HepG2 (cell line): ENCODE measurements around the gene PRRC2A. TPM values are rescaled to one million over a fixed set of nuclear protein-coding genes. Genes with fewer than 3 reads are reported as not detected.

Experiments
- ATAC-seq: fragments of 200-7000 bp; cut with Tn5 transposase; 3 replicates; pipeline ENCODE4 v1.9.1; 2020; ENCODE audit warnings: mild to moderate bottlenecking, moderate library complexity
- BruUV-seq: library from RNA; stranded (reverse); fragments of 400-500 nt; replicated peaks from 2 replicates; lab custom pipeline; 2021; lab: Mats Ljungman, UMichigan
- CTCF ChIA-PET: fragments of 300-600 bp; formaldehyde crosslinking; extraction: SDS; loops from one replicate; lab custom pipeline; 2021; ENCODE audit warnings: low total read pairs, inconsistent platforms, low intra/inter-chr PET ratio; lab: Yijun Ruan, JAX
- POLR2A ChIA-PET: fragments of 350-600 bp; sonication (Branson Sonifier 250); formaldehyde crosslinking; loops from one replicate; lab custom pipeline; 2020; ENCODE audit warnings: antibody characterized with exemption, inconsistent platforms; lab: Yijun Ruan, JAX
- DNase-seq: peaks from one replicate; pipeline ENCODE4 v3.0.0-alpha.2; 2015; ENCODE audit warnings: low spot score
- FAIRE-seq: peaks from 3 replicates; lab custom pipeline; 2011; peaks lifted over from hg19 to GRCh38; lab: Jason Lieb, UNC
- H2AFZ ChIP-seq: one replicate; pipeline ENCODE4 v1.6.1; 2011; ENCODE audit warnings: low read length, inconsistent platforms
- H3K27ac ChIP-seq: fragments of 300-600 bp; 3 replicates; pipeline ENCODE4 v1.8.0; 2011; ENCODE audit warnings: mixed run types, mild to moderate bottlenecking, mixed read lengths, low read length, inconsistent platforms; ENCODE audit not compliant: insufficient read depth; ENCODE audit errors: extremely low read length
- H3K27me3 ChIP-seq, 2 experiments: fragments of 200-600 bp in 1 of 2; 2 replicates in 1 of 2; 3 replicates in 1 of 2; pipeline versions ENCODE4 v1.6.0 to v1.8.0; 2011; ENCODE audit warnings: low read length in 2 of 2, mild to moderate bottlenecking in 2 of 2, moderate library complexity in 2 of 2, inconsistent platforms in 1 of 2; ENCODE audit not compliant: insufficient read depth in 2 of 2, control insufficient read depth in 1 of 2
- H3K36me3 ChIP-seq, 2 experiments: fragments of 200-600 bp in 1 of 2; replicated peaks in 1 of 2; 2 replicates in 1 of 2; 3 replicates in 1 of 2; pipeline versions ENCODE4 v1.5.1 to v1.8.0; 2011; ENCODE audit warnings: low read length in 2 of 2, inconsistent platforms in 1 of 2; ENCODE audit not compliant: insufficient read depth in 2 of 2, control insufficient read depth in 1 of 2
- H3K4me1 ChIP-seq: 2 replicates; pipeline ENCODE4 v1.5.1; 2012; ENCODE audit warnings: low read length, inconsistent platforms; ENCODE audit not compliant: insufficient read depth
- H3K4me2 ChIP-seq: 2 replicates; pipeline ENCODE4 v1.6.0; 2011; ENCODE audit warnings: low read depth, low read length, inconsistent platforms
- H3K4me3 ChIP-seq, 3 experiments: fragments of 200-600 bp in 1 of 3; sonication (generic), shearing (Covaris generic) in 1 of 3; replicated peaks in 1 of 3; 2 replicates each; pipeline ENCODE4 v1.5.1; 2011 to 2016; ENCODE audit warnings: low read length in 3 of 3, inconsistent platforms in 2 of 3, low read depth in 2 of 3, mild to moderate bottlenecking in 2 of 3, control low read depth in 1 of 3, mixed read lengths in 1 of 3; ENCODE audit not compliant: insufficient read depth in 1 of 3
- H3K79me2 ChIP-seq: one replicate; pipeline ENCODE4 v1.6.1; 2011; ENCODE audit warnings: low read length, inconsistent platforms; ENCODE audit not compliant: insufficient read depth
- H3K9ac ChIP-seq: 2 replicates; pipeline ENCODE4 v1.6.0; 2011; ENCODE audit warnings: mild to moderate bottlenecking, low read depth, low read length, inconsistent platforms; ENCODE audit not compliant: insufficient read depth
- H3K9me3 ChIP-seq: 2 replicates; pipeline ENCODE4 v1.5.1; 2012; ENCODE audit warnings: mild to moderate bottlenecking, low read length
- H4K20me1 ChIP-seq: 2 replicates; pipeline ENCODE4 v1.6.0; 2011; ENCODE audit warnings: inconsistent platforms, mild to moderate bottlenecking, low read length, moderate library complexity; ENCODE audit not compliant: insufficient read depth
- AGO2 ChIP-seq: fragments of 200-400 bp; formaldehyde crosslinking; optimal IDR thresholded peaks from 2 replicates; pipeline ENCODE3; 2017; ENCODE audit warnings: mild to moderate bottlenecking, low read depth, low read length, moderate library complexity
- NFE2L1 ChIP-seq: sonication (generic); formaldehyde crosslinking; IDR thresholded peaks from 2 replicates; pipeline ENCODE4 v1.4.0; 2020; ENCODE audit warnings: missing genetic modification reagents, mild to moderate bottlenecking, borderline replicate concordance
- POLR2G ChIP-seq: fragments of 200-400 bp; formaldehyde crosslinking; IDR thresholded peaks from 2 replicates; pipeline ENCODE4 v1.6.1; 2018; ENCODE audit warnings: mild to moderate bottlenecking, low read depth, low read length, moderate library complexity
- RBFOX2 ChIP-seq: fragments of 200-400 bp; formaldehyde crosslinking; IDR thresholded peaks from 2 replicates; pipeline ENCODE4 v1.6.1; 2017; ENCODE audit warnings: low read depth, mild to moderate bottlenecking, low read length
- RBM22 ChIP-seq: fragments of 200-400 bp; formaldehyde crosslinking; optimal IDR thresholded peaks from 2 replicates; pipeline ENCODE3; 2017; ENCODE audit warnings: mild to moderate bottlenecking, low read length, moderate library complexity
- ZMAT3 ChIP-seq: sonication (generic); formaldehyde crosslinking; conservative IDR thresholded peaks from 2 replicates; pipeline ENCODE4 v1.7.0; 2021; ENCODE audit warnings: missing genetic modification reagents
- ZNF18 ChIP-seq: sonication (generic); formaldehyde crosslinking; IDR thresholded peaks from 2 replicates; pipeline ENCODE4 v1.8.0; 2022; ENCODE audit warnings: mild to moderate bottlenecking, missing genetic modification reagents; ENCODE audit not compliant: insufficient replicate concordance
- ZNF552 ChIP-seq: sonication (generic); formaldehyde crosslinking; IDR thresholded peaks from 2 replicates; pipeline ENCODE4 v1.9.0; 2022; ENCODE audit warnings: missing genetic modification reagents, mild to moderate bottlenecking, borderline replicate concordance
- ZNF615 ChIP-seq: sonication (generic); formaldehyde crosslinking; IDR thresholded peaks from 2 replicates; pipeline ENCODE4 v1.5.0; 2020; ENCODE audit warnings: mild to moderate bottlenecking, missing genetic modification reagents, borderline replicate concordance
- WGBS: methylation state at CpG from one replicate; pipeline ENCODE4 v1.1.6; 2017; ENCODE audit warnings: low lambda C conversion rate; 5-methylcytosine and 5-hydroxymethylcytosine counted together
- in situ Hi-C: cut with HindIII; loops from 2 replicates; pipeline ENCODE4 v1.10.0; 2017; ENCODE audit warnings: low pct_unique_long_range_greater_than_20kb; ENCODE audit not compliant: extremely low pct_ligation_motif_present
- intact Hi-C: fragments of 100-400 bp; cut with micrococcal nuclease; formaldehyde crosslinking; loops from one replicate; pipeline ENCODE4 v1.10.0; 2022; ENCODE audit not compliant: unreplicated experiment
- polyA plus RNA-seq, 8 experiments: library from polyadenylated mRNA; depleted of rRNA in 3 of 8; stranded (reverse) in 7 of 8; unstranded in 1 of 8; fragments of >200 nt; fragmentation: Illumina TruSeq in 4 of 8; extraction: Trizol in 4 of 8; gene quantifications; 2 replicates each; pipeline versions ENCODE4 v1.2.1 to v1.2.3, GENCODE V29; 2011 to 2016; ENCODE audit warnings: low read depth in 4 of 8, missing spikeins in 1 of 8, mixed read lengths in 1 of 8; ENCODE audit not compliant: insufficient read depth in 1 of 8
- total RNA-seq, 5 experiments: library from RNA; depleted of rRNA; stranded (reverse); fragments of >200 nt; fragmentation: Illumina TruSeq; extraction: Trizol; gene quantifications; 2 replicates each; pipeline ENCODE4 v1.2.3, GENCODE V29; 2016; ENCODE audit warnings: low read depth in 1 of 5
- TF ChIP-seq, protein P1 (sequence below): sonication (generic); formaldehyde crosslinking; IDR thresholded peaks from 2 replicates; pipeline ENCODE4 v1.4.0; 2020; ENCODE audit warnings: missing genetic modification reagents, borderline replicate concordance
- TF ChIP-seq, protein P2 (sequence below): sonication (generic); formaldehyde crosslinking; IDR thresholded peaks from 2 replicates; pipeline ENCODE4 v1.8.1; 2023; ENCODE audit warnings: mild to moderate bottlenecking, moderate library complexity, missing genetic modification reagents

PRRC2A gene
- total and polyA plus RNA-seq, 2 of the 13 experiments (the other 11 are each of a cell fraction or from before 2014, with no cell fraction given): 38.9 to 47.4 TPM

DNA sequence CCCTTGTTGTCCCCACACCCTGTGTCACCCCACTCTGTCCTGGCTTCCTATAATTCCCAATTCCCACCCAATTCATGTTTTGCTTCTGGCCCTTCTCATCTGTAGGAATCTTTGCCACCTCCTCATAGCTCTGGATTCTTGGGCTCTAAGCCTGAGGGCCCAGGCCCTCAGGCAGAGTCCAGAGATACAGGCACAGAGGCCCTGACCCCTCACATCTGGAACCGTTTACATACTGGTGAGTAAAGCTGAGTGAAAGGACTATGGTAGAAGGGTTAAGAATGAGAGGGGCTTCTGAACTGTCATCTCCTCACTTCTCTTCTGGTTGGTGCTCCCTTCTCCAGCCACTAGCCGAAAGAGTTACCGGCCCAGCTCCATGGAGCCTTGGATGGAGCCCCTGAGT, 13.6 kb downstream of the PRRC2A start:
- FAIRE-seq: no peak
- WGBS: 96% methylated on average over 3 of the region's 3 CpGs
- Histone ChIP-seq H3K9me3 (no peaks in the 10 kb centered on the region), H3K4me1 (no peaks in the 10 kb centered on the region), H3K4me3 (no peak overlapping the region), H3K4me2 (no peak overlapping the region), H3K36me3 (peaks cover 60 to 87% of the 10 kb centered on the region in 2 experiments), H4K20me1 (no peaks in the 10 kb centered on the region; the same call in 1 of the 2 replicates), H3K27ac (no peak overlapping the region), H3K27me3 (no peaks in the 10 kb centered on the region), H3K79me2 (no peaks in the 10 kb centered on the region), H3K9ac (no peak overlapping the region), H2AFZ (no peak overlapping the region)
- TF ChIP-seq POLR2G: 0 out of 2 replicates have a peak, but pooled peaks have one; percentile 17
- TF ChIP-seq, protein P1, sequence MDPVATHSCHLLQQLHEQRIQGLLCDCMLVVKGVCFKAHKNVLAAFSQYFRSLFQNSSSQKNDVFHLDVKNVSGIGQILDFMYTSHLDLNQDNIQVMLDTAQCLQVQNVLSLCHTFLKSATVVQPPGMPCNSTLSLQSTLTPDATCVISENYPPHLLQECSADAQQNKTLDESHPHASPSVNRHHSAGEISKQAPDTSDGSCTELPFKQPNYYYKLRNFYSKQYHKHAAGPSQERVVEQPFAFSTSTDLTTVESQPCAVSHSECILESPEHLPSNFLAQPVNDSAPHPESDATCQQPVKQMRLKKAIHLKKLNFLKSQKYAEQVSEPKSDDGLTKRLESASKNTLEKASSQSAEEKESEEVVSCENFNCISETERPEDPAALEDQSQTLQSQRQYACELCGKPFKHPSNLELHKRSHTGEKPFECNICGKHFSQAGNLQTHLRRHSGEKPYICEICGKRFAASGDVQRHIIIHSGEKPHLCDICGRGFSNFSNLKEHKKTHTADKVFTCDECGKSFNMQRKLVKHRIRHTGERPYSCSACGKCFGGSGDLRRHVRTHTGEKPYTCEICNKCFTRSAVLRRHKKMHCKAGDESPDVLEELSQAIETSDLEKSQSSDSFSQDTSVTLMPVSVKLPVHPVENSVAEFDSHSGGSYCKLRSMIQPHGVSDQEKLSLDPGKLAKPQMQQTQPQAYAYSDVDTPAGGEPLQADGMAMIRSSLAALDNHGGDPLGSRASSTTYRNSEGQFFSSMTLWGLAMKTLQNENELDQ: no peak
- no peak for TF ChIP-seq ZMAT3
- no TSS peak for BruUV-seq
- in situ Hi-C loops: no loop called here
- DNase-seq: no peak
- intact Hi-C loops: no loop called here
- POLR2A ChIA-PET: interaction anchor here (1.3 to 3.4 kb wide), 6 partner anchors 10 to 26 kb away, joined by 3 to 20 read pairs (median 6); partner anchors contain the start of genes APOM, BAG6 and C6orf47
- CTCF ChIA-PET: no interaction called here
- ATAC-seq: no peak

DNA sequence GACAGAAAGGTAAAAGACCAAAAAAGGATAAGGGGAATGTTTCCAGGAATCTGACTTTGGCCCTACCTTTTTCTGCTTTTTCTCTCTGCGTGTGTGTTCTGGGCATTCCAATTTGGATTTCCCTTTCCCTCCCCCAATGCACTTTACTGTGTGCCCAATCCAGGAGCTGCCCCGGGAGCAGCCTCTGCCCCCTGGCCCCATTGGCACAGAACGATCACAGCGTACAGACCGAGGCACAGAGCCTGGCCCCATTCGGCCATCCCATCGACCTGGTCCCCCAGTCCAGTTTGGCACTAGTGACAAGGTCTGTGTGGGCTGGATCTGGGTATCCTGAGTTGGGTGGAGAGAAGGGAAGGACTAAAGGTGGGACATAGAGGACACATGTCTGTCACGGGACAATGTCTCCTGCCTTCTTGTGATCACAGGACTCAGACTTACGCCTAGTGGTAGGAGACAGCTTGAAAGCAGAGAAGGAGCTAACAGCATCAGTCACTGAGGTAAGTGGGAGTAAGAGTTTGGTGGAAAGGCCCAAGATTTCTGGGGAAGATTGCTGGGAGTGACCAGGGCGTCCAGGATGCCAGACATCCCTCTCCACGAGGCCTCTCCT, 14.6 kb downstream of the PRRC2A start:
- Histone ChIP-seq H3K79me2 (no peaks in the 10 kb centered on the region), H3K27ac (no peak overlapping the region), H4K20me1 (no peaks in the 10 kb centered on the region; the same call in 1 of the 2 replicates), H3K36me3 (peaks cover 60 to 87% of the 10 kb centered on the region in 2 experiments), H2AFZ (no peak overlapping the region), H3K4me1 (no peaks in the 10 kb centered on the region), H3K9me3 (no peaks in the 10 kb centered on the region), H3K4me2 (no peak overlapping the region), H3K4me3 (no peak overlapping the region), H3K9ac (no peak overlapping the region), H3K27me3 (no peaks in the 10 kb centered on the region)
- POLR2A ChIA-PET: interaction anchor here (0.8 to 3.4 kb wide), 8 partner anchors 9 to 29 kb away, joined by 3 to 20 read pairs (median 4); partner anchors contain the start of genes APOM, BAG6, C6orf47 and GPANK1
- CTCF ChIA-PET: no interaction called here
- intact Hi-C loops (no loop called here), in situ Hi-C loops (no loop called here)
- BruUV-seq: no TSS peak
- FAIRE-seq (no peak), ATAC-seq (peak; percentile 1; the same call in 2 of the 3 replicates), DNase-seq (no peak)
- 88% methylated on average over 11 of the region's 11 CpGs for WGBS
- TF ChIP-seq, protein P2, sequence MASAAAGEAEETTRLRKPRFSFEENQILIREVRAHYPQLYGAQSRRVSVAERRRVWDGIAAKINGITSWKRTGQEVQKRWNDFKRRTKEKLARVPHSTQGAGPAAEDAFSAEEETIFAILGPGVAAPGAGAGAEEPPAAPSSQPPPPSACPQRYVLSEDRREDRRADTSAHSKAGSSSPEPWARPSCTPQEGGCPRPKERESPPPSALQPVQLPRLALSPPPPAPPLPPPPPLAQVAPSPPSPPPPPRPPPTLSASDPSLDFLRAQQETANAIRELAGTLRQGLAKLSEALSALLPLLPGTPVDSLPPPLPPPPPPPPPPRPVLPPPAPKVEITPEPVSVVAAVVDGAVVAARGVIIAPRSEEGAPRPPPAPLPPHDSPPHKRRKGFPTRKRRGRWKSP (CRISPR knock-in tag): no peak
- peak; percentile 46; the same call in 1 of the 2 replicates for TF ChIP-seq RBFOX2
- no peak for TF ChIP-seq ZNF18
- TF ChIP-seq RBM22: peak; percentile 61
- TF ChIP-seq ZNF615 (CRISPR knock-in tag): no peak
- TF ChIP-seq AGO2: peak; percentile 76
- TF ChIP-seq ZNF552: no peak
- TF ChIP-seq NFE2L1 (CRISPR knock-in tag): no peak
